Small intestine (tissue), 4 donors: ENCODE results near the gene JPT1. TPM values are rescaled to one million over a fixed set of nuclear protein-coding genes. Genes with fewer than 3 reads are reported as not detected.

Experiments
- polyA plus RNA-seq, 4 donors: library from polyadenylated mRNA; stranded (reverse) in 3 of 4; unstranded in 1 of 4; fragments of 200-250 nt in 3 of 4; fragments of 120-200 nt in 1 of 4; gene quantifications; one replicate each; pipeline versions ENCODE4 v1.2.1 to v1.2.3, GENCODE V29; 2013
- donor health status: healthy with polysubstance abuse.
- donor health status: Bipolar disorder and iron deficiency.
- donor health status: healthy.

JPT1 gene
- polyA plus RNA-seq, 4 donors, result 79.0 to 758 (median 413) TPM

Other genes with a start within 250 kb of the JPT1 start
- gene USH1G, start 231.3 kb downstream of the JPT1 start, polyA plus RNA-seq, result 1 to 10 TPM in 1 of 4 donors, under 1 TPM in 3; 0.07 to 3.1 (median 0.63) TPM
- gene OTOP2, start 230.2 kb downstream of the JPT1 start, polyA plus RNA-seq, result 1 to 10 TPM in 1 of 4 donors, under 1 TPM in 3; 0.22 to 5.9 (median 0.46) TPM
- gene OTOP3, start 218.6 kb downstream of the JPT1 start, polyA plus RNA-seq, result 10 to 100 TPM in 2 of 4 donors, 1 to 10 TPM in 2; 3.1 to 35.7 (median 19.1) TPM
- 10 to 100 TPM; 37.0 to 60.4 (median 40.6) TPM for gene HID1, start 181.8 kb downstream of the JPT1 start, polyA plus RNA-seq
- 10 to 100 TPM in 3 of 4 donors, 1 to 10 TPM in 1; 2.3 to 39.6 (median 27.2) TPM for gene CDR2L, start 166.9 kb downstream of the JPT1 start, polyA plus RNA-seq
- 10 to 100 TPM; 22.4 to 73.0 (median 45.7) TPM for gene MRPL58, start 141.8 kb downstream of the JPT1 start, polyA plus RNA-seq
- gene ATP5PD, start 107.5 kb downstream of the JPT1 start, polyA plus RNA-seq, result 100 to 1,000 TPM; 286 to 919 (median 609) TPM
- 10 to 100 TPM; 12.3 to 18.0 (median 13.7) TPM for gene KCTD2, start 107.3 kb downstream of the JPT1 start, polyA plus RNA-seq
- 10 to 100 TPM; 23.5 to 35.4 (median 32.2) TPM for gene SLC16A5, start 66.6 kb downstream of the JPT1 start, polyA plus RNA-seq
- 10 to 100 TPM; 11.6 to 24.8 (median 18.7) TPM for gene ARMC7, start 44.5 kb downstream of the JPT1 start, polyA plus RNA-seq
- gene NT5C, start 22.8 kb downstream of the JPT1 start, polyA plus RNA-seq, result 100 to 1,000 TPM in 2 of 4 donors, 10 to 100 TPM in 2; 48.6 to 169 (median 111) TPM
- gene SUMO2, start 28.4 kb upstream of the JPT1 start, polyA plus RNA-seq, result 100 to 1,000 TPM in 1 of 4 donors, 10 to 100 TPM in 3; 64.3 to 305 (median 71.9) TPM
- 10 to 100 TPM; 39.4 to 49.6 (median 44.5) TPM for gene NUP85, start 51.2 kb upstream of the JPT1 start, polyA plus RNA-seq
- gene GGA3, start 107.1 kb upstream of the JPT1 start, polyA plus RNA-seq, result 10 to 100 TPM; 17.6 to 39.1 (median 22.4) TPM
- 10 to 100 TPM; 55.9 to 88.6 (median 74.4) TPM for gene MRPS7, start 107.4 kb upstream of the JPT1 start, polyA plus RNA-seq
- 10 to 100 TPM; 13.0 to 29.7 (median 22.9) TPM for gene MIF4GD, start 116.7 kb upstream of the JPT1 start, polyA plus RNA-seq
- gene SLC25A19, start 134.9 kb upstream of the JPT1 start, polyA plus RNA-seq, result 10 to 100 TPM; 11.4 to 15.6 (median 12.7) TPM